ENCODE results near the gene ABCB9. TPM values are rescaled to one million over a fixed set of nuclear protein-coding genes. Genes with fewer than 3 reads are reported as not detected.

Gene ABCB9
- polyA plus RNA-seq, 1 donor from 2014 or later, result 19.7 TPM

DNA sequence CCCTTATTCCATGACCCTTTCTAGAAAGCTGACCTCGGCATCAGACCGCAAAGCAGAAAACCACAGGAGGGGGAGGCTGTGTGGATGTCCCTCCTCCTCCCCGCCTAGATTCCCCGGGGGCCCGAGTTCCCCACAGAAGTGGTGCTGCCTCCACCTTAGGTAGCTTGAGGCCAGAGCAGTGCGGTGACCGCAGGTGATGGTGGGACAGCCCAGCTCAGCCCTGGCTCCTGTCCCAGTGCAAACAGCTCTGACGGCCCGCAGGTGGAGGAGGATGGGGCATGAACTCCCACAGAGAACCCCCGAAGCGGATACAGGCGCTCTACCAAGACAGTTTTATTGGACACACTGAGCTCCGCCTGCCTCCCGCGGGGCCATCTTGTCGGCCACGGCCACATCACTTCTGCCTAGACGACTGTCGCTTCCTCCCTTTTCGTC lies 33.7 kb upstream of the ABCB9 start:
- Histone ChIP-seq H2AFZ (ENCODE audit: low read depth, low read length) (no peak overlapping the region), H3K9me2 (ENCODE audit: insufficient read depth, low read length) (no peaks in the 10 kb centered on the region), H3K79me2 (replicated peaks; ENCODE audit: insufficient read depth, low read length) (no peaks in the 10 kb centered on the region), H3K27ac (ENCODE audit: low read length) (no peak overlapping the region), H3K9me3 (ENCODE audit: low read length) (no peaks in the 10 kb centered on the region), H3K4me2 (ENCODE audit: low read length) (no peak overlapping the region), H3K36me3 (ENCODE audit: insufficient read depth, low read length) (no peaks in the 10 kb centered on the region), H3F3A (ENCODE audit: insufficient read depth, low read length, poor library complexity, severe bottlenecking) (no peaks in the 10 kb centered on the region), H3K27me3 (ENCODE audit: insufficient read depth, low read depth, low read length) (no peaks in the 10 kb centered on the region), H4K20me1 (ENCODE audit: insufficient read depth) (no peaks in the 10 kb centered on the region), H3K9ac (ENCODE audit: low read length) (no peak overlapping the region), H3K4me3 (ENCODE audit: low read length) (no peak overlapping the region)
- TF ChIP-seq TAF1 (IDR thresholded peaks at IDR 0.05; ENCODE audit: low read depth), result no peak
- no peak for TF ChIP-seq POLR2AphosphoS5 (IDR thresholded peaks at IDR 0.05)
- TF ChIP-seq, protein P1, sequence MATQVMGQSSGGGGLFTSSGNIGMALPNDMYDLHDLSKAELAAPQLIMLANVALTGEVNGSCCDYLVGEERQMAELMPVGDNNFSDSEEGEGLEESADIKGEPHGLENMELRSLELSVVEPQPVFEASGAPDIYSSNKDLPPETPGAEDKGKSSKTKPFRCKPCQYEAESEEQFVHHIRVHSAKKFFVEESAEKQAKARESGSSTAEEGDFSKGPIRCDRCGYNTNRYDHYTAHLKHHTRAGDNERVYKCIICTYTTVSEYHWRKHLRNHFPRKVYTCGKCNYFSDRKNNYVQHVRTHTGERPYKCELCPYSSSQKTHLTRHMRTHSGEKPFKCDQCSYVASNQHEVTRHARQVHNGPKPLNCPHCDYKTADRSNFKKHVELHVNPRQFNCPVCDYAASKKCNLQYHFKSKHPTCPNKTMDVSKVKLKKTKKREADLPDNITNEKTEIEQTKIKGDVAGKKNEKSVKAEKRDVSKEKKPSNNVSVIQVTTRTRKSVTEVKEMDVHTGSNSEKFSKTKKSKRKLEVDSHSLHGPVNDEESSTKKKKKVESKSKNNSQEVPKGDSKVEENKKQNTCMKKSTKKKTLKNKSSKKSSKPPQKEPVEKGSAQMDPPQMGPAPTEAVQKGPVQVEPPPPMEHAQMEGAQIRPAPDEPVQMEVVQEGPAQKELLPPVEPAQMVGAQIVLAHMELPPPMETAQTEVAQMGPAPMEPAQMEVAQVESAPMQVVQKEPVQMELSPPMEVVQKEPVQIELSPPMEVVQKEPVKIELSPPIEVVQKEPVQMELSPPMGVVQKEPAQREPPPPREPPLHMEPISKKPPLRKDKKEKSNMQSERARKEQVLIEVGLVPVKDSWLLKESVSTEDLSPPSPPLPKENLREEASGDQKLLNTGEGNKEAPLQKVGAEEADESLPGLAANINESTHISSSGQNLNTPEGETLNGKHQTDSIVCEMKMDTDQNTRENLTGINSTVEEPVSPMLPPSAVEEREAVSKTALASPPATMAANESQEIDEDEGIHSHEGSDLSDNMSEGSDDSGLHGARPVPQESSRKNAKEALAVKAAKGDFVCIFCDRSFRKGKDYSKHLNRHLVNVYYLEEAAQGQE (IDR thresholded peaks at IDR 0.05; ENCODE audit: borderline replicate concordance), result no peak
- TF ChIP-seq EZH2 (IDR thresholded peaks at IDR 0.05; ENCODE audit: borderline replicate concordance, insufficient read depth, low read length, poor library complexity, severe bottlenecking), result no peak
- TF ChIP-seq, protein P2, sequence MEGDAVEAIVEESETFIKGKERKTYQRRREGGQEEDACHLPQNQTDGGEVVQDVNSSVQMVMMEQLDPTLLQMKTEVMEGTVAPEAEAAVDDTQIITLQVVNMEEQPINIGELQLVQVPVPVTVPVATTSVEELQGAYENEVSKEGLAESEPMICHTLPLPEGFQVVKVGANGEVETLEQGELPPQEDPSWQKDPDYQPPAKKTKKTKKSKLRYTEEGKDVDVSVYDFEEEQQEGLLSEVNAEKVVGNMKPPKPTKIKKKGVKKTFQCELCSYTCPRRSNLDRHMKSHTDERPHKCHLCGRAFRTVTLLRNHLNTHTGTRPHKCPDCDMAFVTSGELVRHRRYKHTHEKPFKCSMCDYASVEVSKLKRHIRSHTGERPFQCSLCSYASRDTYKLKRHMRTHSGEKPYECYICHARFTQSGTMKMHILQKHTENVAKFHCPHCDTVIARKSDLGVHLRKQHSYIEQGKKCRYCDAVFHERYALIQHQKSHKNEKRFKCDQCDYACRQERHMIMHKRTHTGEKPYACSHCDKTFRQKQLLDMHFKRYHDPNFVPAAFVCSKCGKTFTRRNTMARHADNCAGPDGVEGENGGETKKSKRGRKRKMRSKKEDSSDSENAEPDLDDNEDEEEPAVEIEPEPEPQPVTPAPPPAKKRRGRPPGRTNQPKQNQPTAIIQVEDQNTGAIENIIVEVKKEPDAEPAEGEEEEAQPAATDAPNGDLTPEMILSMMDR (IDR thresholded peaks at IDR 0.05; ENCODE audit: poor library complexity, severe bottlenecking), result no peak
- TF ChIP-seq SMC3 (conservative IDR thresholded peaks at IDR 0.05; ENCODE audit: poor library complexity), result no peak
- TF ChIP-seq EP300 (conservative IDR thresholded peaks at IDR 0.05; ENCODE audit: poor library complexity, severe bottlenecking), result no peak
- no peak for TF ChIP-seq RAD21 (conservative IDR thresholded peaks at IDR 0.05)
- no peak for TF ChIP-seq MXI1 (conservative IDR thresholded peaks at IDR 0.05; ENCODE audit: poor library complexity, severe bottlenecking)

DNA sequence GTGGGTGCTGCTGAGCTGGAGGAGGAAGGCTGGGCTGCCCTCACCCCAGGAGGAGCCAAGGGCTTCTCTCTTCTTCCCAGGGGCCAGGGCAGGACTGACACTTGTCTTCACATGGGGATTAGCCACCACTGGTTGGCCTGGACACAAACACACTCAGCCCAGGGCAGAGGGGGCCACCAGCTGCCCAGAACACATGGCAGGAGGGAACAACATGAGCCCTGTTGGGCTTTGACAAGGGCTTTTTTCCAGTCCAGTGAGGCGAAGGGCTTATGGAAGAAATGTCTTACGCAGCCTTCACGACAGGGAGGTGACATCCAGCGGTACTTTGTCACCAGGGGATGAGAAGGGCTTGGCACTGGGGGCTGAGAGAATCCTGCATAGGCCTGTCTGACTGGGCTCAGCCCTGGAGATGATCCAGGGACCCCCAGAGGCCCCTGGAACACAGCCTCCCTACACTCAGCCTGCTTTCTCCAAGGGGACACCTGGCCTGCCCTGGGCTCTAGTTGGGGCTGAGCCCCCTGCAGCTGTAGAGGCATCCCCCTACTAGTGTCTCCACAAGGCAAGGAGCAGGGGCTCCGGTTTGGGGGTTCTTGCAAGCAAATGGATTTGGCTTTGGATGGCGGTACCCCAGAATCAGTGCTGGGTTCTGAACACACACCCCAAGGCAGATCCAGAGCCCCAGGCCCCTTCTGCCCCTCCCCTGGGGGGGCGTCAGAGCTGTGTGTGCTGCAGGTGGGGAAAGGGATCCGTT lies 33.1 kb upstream of the ABCB9 start:
- Histone ChIP-seq H3F3A (ENCODE audit: insufficient read depth, low read length, poor library complexity, severe bottlenecking) (no peaks in the 10 kb centered on the region), H2AFZ (ENCODE audit: low read depth, low read length) (no peak overlapping the region), H3K79me2 (replicated peaks; ENCODE audit: insufficient read depth, low read length) (no peaks in the 10 kb centered on the region), H3K9ac (ENCODE audit: low read length) (no peak overlapping the region), H3K9me3 (ENCODE audit: low read length) (no peaks in the 10 kb centered on the region), H3K27me3 (ENCODE audit: insufficient read depth, low read depth, low read length) (no peaks in the 10 kb centered on the region), H3K4me2 (ENCODE audit: low read length) (no peak overlapping the region), H3K36me3 (ENCODE audit: insufficient read depth, low read length) (no peaks in the 10 kb centered on the region), H3K4me3 (ENCODE audit: low read length) (no peak overlapping the region), H3K9me2 (ENCODE audit: insufficient read depth, low read length) (no peaks in the 10 kb centered on the region), H4K20me1 (ENCODE audit: insufficient read depth) (no peaks in the 10 kb centered on the region), H3K27ac (ENCODE audit: low read length) (no peak overlapping the region)
- TF ChIP-seq RAD21 (conservative IDR thresholded peaks at IDR 0.05) (no peak), EZH2 (IDR thresholded peaks at IDR 0.05; ENCODE audit: borderline replicate concordance, insufficient read depth, low read length, poor library complexity, severe bottlenecking) (no peak), TAF1 (IDR thresholded peaks at IDR 0.05; ENCODE audit: low read depth) (no peak), SMC3 (conservative IDR thresholded peaks at IDR 0.05; ENCODE audit: poor library complexity) (no peak), EP300 (conservative IDR thresholded peaks at IDR 0.05; ENCODE audit: poor library complexity, severe bottlenecking) (no peak), MXI1 (conservative IDR thresholded peaks at IDR 0.05; ENCODE audit: poor library complexity, severe bottlenecking) (no peak), POLR2AphosphoS5 (IDR thresholded peaks at IDR 0.05) (no peak)
- TF ChIP-seq, protein P1 (IDR thresholded peaks at IDR 0.05; ENCODE audit: borderline replicate concordance), result no peak
- TF ChIP-seq, protein P2 (IDR thresholded peaks at IDR 0.05; ENCODE audit: poor library complexity, severe bottlenecking), result no peak
